Neural cell (in vitro differentiated cells): Measurements from ENCODE around the gene SNX24. TPM values are rescaled to one million over a fixed set of nuclear protein-coding genes. Genes with fewer than 3 reads are reported as not detected.
A peak's percentile ranks its signal among the peaks of the same experiment; 100 is the strongest.

Experiments
- H2AFZ ChIP-seq: fragments of 200-600, 300-800 bp; sonication (generic), shearing (Covaris generic); 2 replicates; pipeline ENCODE4 v1.6.0; 2014; ENCODE audit warnings: low read depth, mild to moderate bottlenecking, antibody characterized with exemption, low read length, moderate library complexity
- H3F3A ChIP-seq: fragments of 200-600 bp; shearing (Covaris generic); 2 replicates; pipeline ENCODE4 v1.6.1; 2016; ENCODE audit warnings: mild to moderate bottlenecking, moderate library complexity, mixed read lengths, antibody characterized with exemption, low read length; ENCODE audit not compliant: insufficient read depth, poor library complexity, severe bottlenecking
- H3K27ac ChIP-seq: fragments of 200-600, 300-800 bp; sonication (generic), shearing (Covaris generic); 2 replicates; pipeline ENCODE4 v1.5.1; 2014; ENCODE audit warnings: mild to moderate bottlenecking, low read length, moderate library complexity
- H3K27me3 ChIP-seq: fragments of 300-800, 200-600 bp; sonication (generic), shearing (Covaris generic); 2 replicates; pipeline ENCODE4 v1.6.0; 2014; ENCODE audit warnings: mild to moderate bottlenecking, low read depth, low read length, moderate library complexity; ENCODE audit not compliant: insufficient read depth
- H3K36me3 ChIP-seq: fragments of 300-800, 200-600 bp; sonication (generic), shearing (Covaris generic); 2 replicates; pipeline ENCODE4 v1.5.1; 2014; ENCODE audit warnings: mild to moderate bottlenecking, antibody characterized with exemption, low read length, moderate library complexity; ENCODE audit not compliant: insufficient read depth
- H3K4me2 ChIP-seq: fragments of 300-800, 200-600 bp; sonication (generic), shearing (Covaris generic); 2 replicates; pipeline ENCODE4 v1.6.0; 2014; ENCODE audit warnings: mild to moderate bottlenecking, low read length
- H3K4me3 ChIP-seq: fragments of 300-800, 200-600 bp; sonication (generic), shearing (Covaris generic); 2 replicates; pipeline ENCODE4 v1.5.1; 2014; ENCODE audit warnings: mild to moderate bottlenecking, low read length, moderate library complexity
- H3K79me2 ChIP-seq: fragments of 200-600 bp; shearing (Covaris generic); replicated peaks from 2 replicates; pipeline ENCODE4 v1.6.0; 2014; ENCODE audit warnings: mild to moderate bottlenecking, low read length, moderate library complexity; ENCODE audit not compliant: insufficient read depth
- H3K9ac ChIP-seq: fragments of 300-800, 200-600 bp; sonication (generic), shearing (Covaris generic); 2 replicates; pipeline ENCODE4 v1.6.1; 2016; ENCODE audit warnings: mild to moderate bottlenecking, low read length, mixed read lengths
- H3K9me2 ChIP-seq: fragments of 200-600 bp; shearing (Covaris generic); 2 replicates; pipeline ENCODE4 v1.6.1; 2016; ENCODE audit warnings: mild to moderate bottlenecking, low read length, mixed read lengths; ENCODE audit not compliant: insufficient read depth
- H3K9me3 ChIP-seq: fragments of 200-600, 300-800 bp; sonication (generic), shearing (Covaris generic); 2 replicates; pipeline ENCODE4 v1.6.1; 2016; ENCODE audit warnings: mild to moderate bottlenecking, mixed run types, low read length, moderate library complexity, mixed read lengths
- H4K20me1 ChIP-seq: fragments of 200-600 bp; shearing (Covaris generic); 2 replicates; pipeline ENCODE4 v1.6.1; 2016; ENCODE audit warnings: mild to moderate bottlenecking, mixed run types; ENCODE audit not compliant: insufficient read depth
- EP300 ChIP-seq: fragments of 450-650 bp; conservative IDR thresholded peaks from 2 replicates; pipeline ENCODE4 v1.6.1; 2014; ENCODE audit warnings: antibody characterized with exemption, mild to moderate bottlenecking, moderate library complexity; ENCODE audit not compliant: poor library complexity, severe bottlenecking
- EZH2 ChIP-seq: fragments of 200-600, 300-800 bp; shearing (Covaris generic), sonication (generic); IDR thresholded peaks from 2 replicates; pipeline ENCODE4 v1.6.1; 2014; ENCODE audit warnings: antibody characterized with exemption, low read length, borderline replicate concordance, mild to moderate bottlenecking; ENCODE audit not compliant: insufficient read depth, poor library complexity, severe bottlenecking
- MXI1 ChIP-seq: fragments of 450-650 bp; conservative IDR thresholded peaks from 2 replicates; pipeline ENCODE4 v1.6.1; 2014; ENCODE audit warnings: antibody characterized with exemption, mild to moderate bottlenecking; ENCODE audit not compliant: poor library complexity, severe bottlenecking
- POLR2AphosphoS5 ChIP-seq: IDR thresholded peaks from 2 replicates; pipeline ENCODE4 v1.6.1; 2012
- RAD21 ChIP-seq: fragments of 450-650 bp; conservative IDR thresholded peaks from 2 replicates; pipeline ENCODE4 v1.6.1; 2014; ENCODE audit warnings: antibody characterized with exemption, mild to moderate bottlenecking, moderate library complexity
- SMC3 ChIP-seq: fragments of 450-650 bp; conservative IDR thresholded peaks from 2 replicates; pipeline ENCODE4 v1.6.1; 2014; ENCODE audit warnings: antibody characterized with exemption, mild to moderate bottlenecking, moderate library complexity; ENCODE audit not compliant: poor library complexity
- TAF1 ChIP-seq: IDR thresholded peaks from 2 replicates; pipeline ENCODE4 v1.6.1; 2012; ENCODE audit warnings: low read depth
- polyA plus RNA-seq: library from polyadenylated mRNA; depleted of rRNA; stranded (reverse); fragments of >200 nt; gene quantifications from 2 replicates; pipeline ENCODE4 v1.2.3, GENCODE V29; 2014
- TF ChIP-seq, protein P1 (sequence below): IDR thresholded peaks from 2 replicates; pipeline ENCODE4 v1.6.1; 2012; ENCODE audit warnings: borderline replicate concordance
- TF ChIP-seq, protein P2 (sequence below): fragments of 450-650 bp; IDR thresholded peaks from 2 replicates; pipeline ENCODE4 v1.5.1; 2014; ENCODE audit warnings: antibody characterized with exemption, mild to moderate bottlenecking, moderate library complexity; ENCODE audit not compliant: poor library complexity, severe bottlenecking

SNX24 gene
- polyA plus RNA-seq, 1 donor from 2014 or later = 12.8 TPM

DNA sequence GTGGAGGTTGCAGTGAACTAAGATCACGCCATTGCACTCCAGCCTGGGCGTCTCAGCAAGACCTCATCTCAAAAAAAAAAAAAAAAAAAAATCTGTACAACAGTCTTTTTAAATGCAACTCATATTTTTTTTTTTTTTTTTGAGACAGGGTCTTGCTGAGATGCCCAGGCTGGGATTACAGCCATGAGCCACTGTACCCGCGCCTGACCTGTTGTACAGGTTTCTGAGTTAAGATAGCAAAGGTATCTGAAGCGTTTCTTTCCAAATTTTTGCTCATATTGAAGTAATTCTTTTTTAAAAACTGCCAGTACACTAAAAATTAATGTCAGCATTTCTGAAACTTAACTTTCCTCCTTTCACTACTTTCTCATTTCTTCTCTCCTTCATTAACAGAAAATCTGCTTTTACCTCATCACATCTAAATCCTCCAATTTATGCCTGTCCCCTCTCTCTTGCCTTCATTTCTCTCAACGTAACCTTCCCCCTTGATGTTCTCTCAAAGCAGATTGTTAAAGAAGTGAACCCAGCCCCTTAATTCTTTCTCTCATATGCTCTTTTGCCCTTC is 3.3 kb upstream of the SNX24 start:
- TF ChIP-seq MXI1 (no peak), SMC3 (no peak), POLR2AphosphoS5 (no peak), TAF1 (no peak), RAD21 (no peak), EZH2 (no peak), EP300 (no peak)
- TF ChIP-seq, protein P1, sequence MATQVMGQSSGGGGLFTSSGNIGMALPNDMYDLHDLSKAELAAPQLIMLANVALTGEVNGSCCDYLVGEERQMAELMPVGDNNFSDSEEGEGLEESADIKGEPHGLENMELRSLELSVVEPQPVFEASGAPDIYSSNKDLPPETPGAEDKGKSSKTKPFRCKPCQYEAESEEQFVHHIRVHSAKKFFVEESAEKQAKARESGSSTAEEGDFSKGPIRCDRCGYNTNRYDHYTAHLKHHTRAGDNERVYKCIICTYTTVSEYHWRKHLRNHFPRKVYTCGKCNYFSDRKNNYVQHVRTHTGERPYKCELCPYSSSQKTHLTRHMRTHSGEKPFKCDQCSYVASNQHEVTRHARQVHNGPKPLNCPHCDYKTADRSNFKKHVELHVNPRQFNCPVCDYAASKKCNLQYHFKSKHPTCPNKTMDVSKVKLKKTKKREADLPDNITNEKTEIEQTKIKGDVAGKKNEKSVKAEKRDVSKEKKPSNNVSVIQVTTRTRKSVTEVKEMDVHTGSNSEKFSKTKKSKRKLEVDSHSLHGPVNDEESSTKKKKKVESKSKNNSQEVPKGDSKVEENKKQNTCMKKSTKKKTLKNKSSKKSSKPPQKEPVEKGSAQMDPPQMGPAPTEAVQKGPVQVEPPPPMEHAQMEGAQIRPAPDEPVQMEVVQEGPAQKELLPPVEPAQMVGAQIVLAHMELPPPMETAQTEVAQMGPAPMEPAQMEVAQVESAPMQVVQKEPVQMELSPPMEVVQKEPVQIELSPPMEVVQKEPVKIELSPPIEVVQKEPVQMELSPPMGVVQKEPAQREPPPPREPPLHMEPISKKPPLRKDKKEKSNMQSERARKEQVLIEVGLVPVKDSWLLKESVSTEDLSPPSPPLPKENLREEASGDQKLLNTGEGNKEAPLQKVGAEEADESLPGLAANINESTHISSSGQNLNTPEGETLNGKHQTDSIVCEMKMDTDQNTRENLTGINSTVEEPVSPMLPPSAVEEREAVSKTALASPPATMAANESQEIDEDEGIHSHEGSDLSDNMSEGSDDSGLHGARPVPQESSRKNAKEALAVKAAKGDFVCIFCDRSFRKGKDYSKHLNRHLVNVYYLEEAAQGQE = no peak
- H3K9me3 ChIP-seq = no peaks in the 10 kb centered on the region

DNA sequence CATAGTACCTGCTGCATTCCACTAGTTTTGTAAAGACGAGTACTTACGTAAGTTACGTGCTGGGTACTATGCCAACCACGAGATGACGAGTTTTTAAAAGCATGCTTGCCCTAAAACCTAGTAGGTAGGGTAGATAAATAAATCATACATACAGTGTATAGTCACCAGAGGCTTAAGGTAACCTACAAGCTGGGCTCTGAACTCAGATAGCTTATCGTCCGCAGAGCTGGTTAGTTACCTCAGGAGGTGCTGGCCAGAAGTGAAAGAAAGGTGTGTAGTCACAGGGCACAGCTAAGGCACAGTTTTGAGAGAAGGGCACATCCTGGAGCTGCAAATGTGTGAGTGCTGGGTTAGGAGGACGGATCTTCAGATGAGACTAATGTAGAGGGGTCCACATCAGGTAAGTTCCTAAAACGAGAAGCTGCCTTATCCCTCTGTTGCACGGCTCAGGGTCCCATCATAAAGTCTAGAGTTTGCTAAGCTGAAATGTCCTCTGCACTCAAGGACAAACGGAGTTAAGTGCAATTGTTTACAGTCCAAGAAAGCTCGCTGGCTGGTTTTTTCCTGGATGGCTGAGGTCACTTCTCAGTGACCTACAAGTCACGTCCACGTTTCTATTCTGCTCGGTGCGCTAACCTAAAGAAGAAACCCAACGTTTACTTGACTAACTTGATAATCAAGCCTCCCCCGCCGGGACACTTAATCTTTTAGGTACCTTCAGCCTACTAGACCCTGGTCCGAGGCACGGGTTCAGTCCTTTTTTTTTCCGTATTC is 1.1 kb upstream of the SNX24 start:
- Histone ChIP-seq H3K36me3 (no peaks in the 10 kb centered on the region), H3K27ac (no peak overlapping the region), H2AFZ (no peak overlapping the region), H4K20me1 (no peaks in the 10 kb centered on the region), H3K27me3 (no peaks in the 10 kb centered on the region), H3K9me2 (no peaks in the 10 kb centered on the region), H3K79me2 (no peaks in the 10 kb centered on the region), H3F3A (no peaks in the 10 kb centered on the region), H3K9me3 (no peaks in the 10 kb centered on the region), H3K4me3 (peak overlapping the region; percentile 88), H3K9ac (peak overlapping the region; percentile 76), H3K4me2 (peak overlapping the region; percentile 9)
- TF ChIP-seq TAF1 (no peak), RAD21 (no peak), EP300 (no peak), MXI1 (no peak), POLR2AphosphoS5 (no peak), EZH2 (no peak), SMC3 (no peak)
- TF ChIP-seq, protein P2, sequence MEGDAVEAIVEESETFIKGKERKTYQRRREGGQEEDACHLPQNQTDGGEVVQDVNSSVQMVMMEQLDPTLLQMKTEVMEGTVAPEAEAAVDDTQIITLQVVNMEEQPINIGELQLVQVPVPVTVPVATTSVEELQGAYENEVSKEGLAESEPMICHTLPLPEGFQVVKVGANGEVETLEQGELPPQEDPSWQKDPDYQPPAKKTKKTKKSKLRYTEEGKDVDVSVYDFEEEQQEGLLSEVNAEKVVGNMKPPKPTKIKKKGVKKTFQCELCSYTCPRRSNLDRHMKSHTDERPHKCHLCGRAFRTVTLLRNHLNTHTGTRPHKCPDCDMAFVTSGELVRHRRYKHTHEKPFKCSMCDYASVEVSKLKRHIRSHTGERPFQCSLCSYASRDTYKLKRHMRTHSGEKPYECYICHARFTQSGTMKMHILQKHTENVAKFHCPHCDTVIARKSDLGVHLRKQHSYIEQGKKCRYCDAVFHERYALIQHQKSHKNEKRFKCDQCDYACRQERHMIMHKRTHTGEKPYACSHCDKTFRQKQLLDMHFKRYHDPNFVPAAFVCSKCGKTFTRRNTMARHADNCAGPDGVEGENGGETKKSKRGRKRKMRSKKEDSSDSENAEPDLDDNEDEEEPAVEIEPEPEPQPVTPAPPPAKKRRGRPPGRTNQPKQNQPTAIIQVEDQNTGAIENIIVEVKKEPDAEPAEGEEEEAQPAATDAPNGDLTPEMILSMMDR = no peak
- TF ChIP-seq, protein P1 = no peak

More for the DNA sequence above, 3.3 kb upstream of the SNX24 start:
- H3K79me2 ChIP-seq = no peaks in the 10 kb centered on the region
- no peak overlapping the region for H2AFZ ChIP-seq
- H4K20me1 ChIP-seq = no peaks in the 10 kb centered on the region
- no peaks in the 10 kb centered on the region for H3F3A ChIP-seq
- H3K4me3 ChIP-seq = no peak overlapping the region
- H3K36me3 ChIP-seq = no peaks in the 10 kb centered on the region
- H3K9ac ChIP-seq = no peak overlapping the region
- H3K27ac ChIP-seq = no peak overlapping the region
- H3K27me3 ChIP-seq = no peaks in the 10 kb centered on the region
- H3K9me2 ChIP-seq = no peaks in the 10 kb centered on the region
- no peak overlapping the region for H3K4me2 ChIP-seq
